Right lobe of liver (tissue), 6 donors: ENCODE data around the gene SLC25A36. TPM values are rescaled to one million over a fixed set of nuclear protein-coding genes. Genes with fewer than 3 reads are reported as not detected.

Source experiments
- ATAC-seq, 4 donors: fragments of 200-7000 bp; cut with Tn5 transposase; one replicate each; pipeline ENCODE4 v1.9.1; 2020; ENCODE audit warnings: mild to moderate bottlenecking in 4 of 4, moderate library complexity in 4 of 4
- DNase-seq, 3 donors: peaks; one replicate each; pipeline ENCODE4 v3.0.0-alpha.2; 2020
- H3K27ac ChIP-seq, 3 donors: fragments of 200-600 bp; one replicate each; pipeline ENCODE4 v1.8.0; 2022
- H3K27me3 ChIP-seq, 2 donors: fragments of 200-600 bp; one replicate each; pipeline ENCODE4 v1.8.0; 2022
- H3K36me3 ChIP-seq, 4 donors: fragments of 200-600 bp; sonication (generic) in 1 of 4; one replicate each; pipeline versions ENCODE4 v1.5.1 to v1.8.0; 2017 to 2022; ENCODE audit warnings: control low read depth in 1 of 4
- H3K4me1 ChIP-seq, 4 donors: fragments of 200-600 bp; sonication (generic) in 1 of 4; one replicate each; pipeline versions ENCODE4 v1.5.1 to v1.8.0; 2017 to 2022; ENCODE audit warnings: control low read depth in 1 of 4
- H3K4me3 ChIP-seq, 3 donors: fragments of 200-600 bp; one replicate each; pipeline ENCODE4 v1.8.0; 2022
- H3K9me3 ChIP-seq, 4 donors: fragments of 200-600 bp; sonication (generic) in 1 of 4; one replicate each; pipeline versions ENCODE4 v1.5.1 to v1.8.0; 2017 to 2022; ENCODE audit warnings: control low read depth in 1 of 4
- CTCF ChIP-seq, 4 donors: fragments of 200-600 bp in 3 of 4; fragments of 450-650 bp in 1 of 4; IDR thresholded peaks; one replicate each; pipeline versions ENCODE4 v1.5.1 to v1.8.0; 2016 to 2022; ENCODE audit warnings: antibody characterized with exemption in 4 of 4, mild to moderate bottlenecking in 2 of 4
- POLR2A ChIP-seq: fragments of 450-650 bp; IDR thresholded peaks from one replicate; pipeline ENCODE4 v1.6.1; 2017; ENCODE audit warnings: antibody characterized with exemption, mild to moderate bottlenecking
- WGBS: methylation state at CpG from one replicate; pipeline ENCODE4 v1.1.6; 2018; ENCODE audit warnings: low coverage, low lambda C conversion rate; ENCODE audit not compliant: insufficient coverage; ENCODE audit errors: missing lambda C conversion rate; 5-methylcytosine and 5-hydroxymethylcytosine counted together
- intact Hi-C, 2 donors: fragments of 100-400 bp; cut with DNase I; formaldehyde crosslinking; loops; one replicate each; pipeline versions ENCODE4 v1.11.2 to v1.14.1; 2022
- total RNA-seq, 6 experiments: library from RNA; depleted of rRNA in 2 of 6; stranded (reverse); fragments of >200 nt in 2 of 6; fragmentation: NEBNext Ultra II Directional in 3 of 6; extraction: Animal tissue kit (Norgen Biotek cat#: 25700) in 3 of 6; gene quantifications; one replicate each; pipeline versions ENCODE4 v1.1.0 to v1.2.4, GENCODE V29; 2016 to 2023
- donor health status: DM: no; HTN: yes; CAD: no.
- donor health status: DM: no; HTN: no; CAD: no.
- donor health status: DM: no; HTN: no; CAD: no.
- donor health status: DM: no; HTN: yes; CAD: no.
- donor health status: DM: no; HTN: yes; CAD: no.

Gene SLC25A36
- total RNA-seq, 6 experiments from 2014 or later, result 2.8 to 6.0 (median 5.1) TPM

DNA sequence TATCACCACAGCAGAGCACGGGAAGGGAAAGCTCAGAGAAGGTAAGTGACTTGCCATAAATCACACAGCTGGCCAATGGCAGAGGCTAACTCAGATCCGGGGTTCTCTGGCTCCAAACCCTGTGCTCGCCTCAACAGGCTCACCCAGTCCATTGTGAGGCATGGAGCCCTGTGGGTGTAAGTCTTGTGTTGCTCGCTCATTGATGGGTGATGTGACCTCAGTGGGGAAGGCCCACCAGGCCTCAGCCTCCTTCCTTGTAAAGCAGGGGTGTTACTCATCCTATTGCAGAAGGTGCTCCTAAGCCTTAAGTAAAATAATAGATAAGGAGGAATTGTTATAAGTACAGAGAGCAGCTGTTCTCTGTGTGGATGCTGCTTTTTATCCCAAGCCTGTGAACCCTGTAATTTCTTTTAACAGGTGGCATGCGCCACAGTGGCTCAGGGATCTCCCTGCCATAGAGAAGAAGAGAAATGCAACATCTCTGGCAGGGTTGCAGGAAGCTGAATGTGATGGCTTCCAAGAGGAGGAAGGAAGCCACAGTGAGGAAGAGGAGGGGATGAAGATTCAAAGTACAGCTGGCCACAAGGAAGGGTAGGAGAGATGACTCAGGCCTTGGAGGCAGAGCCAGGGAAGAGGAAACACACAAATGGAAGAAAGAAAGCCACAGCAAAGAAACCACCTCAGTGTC lies 78.7 kb downstream of the SLC25A36 start:
- no peaks in the 10 kb centered on the region for H3K27me3 ChIP-seq
- ATAC-seq (no peak), DNase-seq (no peak)
- 92% methylated on average over 1 of the region's 5 CpGs for WGBS
- no peaks in the 10 kb centered on the region for H3K36me3 ChIP-seq
- H3K27ac ChIP-seq, result no peak overlapping the region
- H3K4me3 ChIP-seq, result no peak overlapping the region
- no peaks in the 10 kb centered on the region for H3K4me1 ChIP-seq
- intact Hi-C loops, result no loop called here
- H3K9me3 ChIP-seq, result no peaks in the 10 kb centered on the region
- TF ChIP-seq POLR2A (no peak), CTCF (IDR thresholded peaks at IDR 0.05) (no peak)

DNA sequence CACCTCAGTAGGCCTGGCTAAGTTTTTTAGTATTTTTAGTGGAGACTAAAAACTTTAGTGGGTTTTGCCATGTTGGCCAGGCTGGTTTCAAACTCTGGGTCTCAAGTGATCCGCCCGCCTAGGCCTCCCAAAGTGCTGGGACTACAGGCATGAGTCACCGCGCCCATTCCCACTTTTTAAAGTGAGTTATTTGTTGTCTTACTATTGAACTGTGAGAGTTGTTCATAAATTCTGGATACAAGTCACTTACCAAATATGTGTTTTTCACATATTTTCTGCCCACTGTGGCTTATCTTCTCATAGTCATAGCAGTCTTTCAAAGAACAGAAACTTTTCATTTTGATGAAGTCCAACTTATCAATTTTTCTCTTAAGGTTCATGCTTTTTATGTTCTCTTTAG lies 79.6 kb downstream of the SLC25A36 start:
- Histone ChIP-seq H3K4me1 (no peaks in the 10 kb centered on the region), H3K27me3 (no peaks in the 10 kb centered on the region), H3K27ac (no peak overlapping the region), H3K36me3 (no peaks in the 10 kb centered on the region), H3K4me3 (no peak overlapping the region), H3K9me3 (no peaks in the 10 kb centered on the region)
- WGBS, result 85% methylated on average over 4 of the region's 4 CpGs
- TF ChIP-seq CTCF (IDR thresholded peaks at IDR 0.05) (no peak), POLR2A (no peak)
- intact Hi-C loops, result no loop called here
- DNase-seq (no peak), ATAC-seq (no peak)

Other genes starting within 250 kb of the SLC25A36 start
- gene SPSB4, start 109.5 kb downstream of the SLC25A36 start, total RNA-seq, result 1 to 10 TPM in 1 of 6 experiments, under 1 TPM in 2, not detected in 3; 0.62 to 1.0 (median 0.98) TPM